Measurements from ENCODE around the gene BCKDK. TPM values are rescaled to one million over a fixed set of nuclear protein-coding genes. Genes with fewer than 3 reads are reported as not detected.

Gene BCKDK
- total and polyA plus RNA-seq, 4 donors = 16.2 to 61.8 (median 33.9) TPM

DNA sequence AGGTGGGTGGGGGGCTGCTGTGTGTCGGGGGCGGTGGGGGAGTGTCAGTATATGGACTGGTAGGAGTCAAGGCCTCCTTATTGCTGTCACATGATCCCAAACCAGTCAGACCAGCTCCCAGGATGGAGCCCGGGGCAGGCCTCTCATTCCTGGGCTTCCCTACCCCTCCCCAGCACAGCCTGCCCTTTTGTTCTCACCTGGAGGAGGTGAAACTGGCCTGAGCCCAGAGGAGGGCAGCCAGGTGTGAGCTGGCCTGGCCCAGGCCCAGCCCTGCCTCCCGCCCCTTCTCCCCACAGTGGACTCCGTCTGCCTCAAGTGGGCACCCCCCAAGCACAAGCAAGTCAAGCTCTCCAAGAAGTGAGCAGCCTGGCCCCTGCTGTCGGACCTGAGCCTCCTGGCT, 22.7 kb downstream of the BCKDK start:
- ATAC-seq (ENCODE audit: insufficient read depth, low FRiP score) = peak; percentile 40
- Histone ChIP-seq H3K27ac (ENCODE audit: low read depth in 1 of 2, low read length in 1 of 2) (peak overlapping the region in 1 of 2 donors; percentile 94), H3K36me3 (ENCODE audit: control insufficient read depth in 4 of 4, insufficient read depth in 4 of 4, low read length in 4 of 4) (peaks cover 15 to 35% (median 24%) of the 10 kb centered on the region in 4 donors), H3K9ac (ENCODE audit: insufficient read depth in 1 of 2, low read length in 2 of 2) (no peak overlapping the region), H3K4me3 (no peak overlapping the region), H3K4me1 (ENCODE audit: control insufficient read depth in 5 of 5, insufficient read depth in 5 of 5, low read length in 5 of 5) (peaks cover 0 to 40% (median 7%) of the 10 kb centered on the region in 5 donors), H3K27me3 (ENCODE audit: control insufficient read depth in 3 of 3, insufficient read depth in 3 of 3, low read length in 2 of 3) (no peaks in the 10 kb centered on the region), H3K9me3 (ENCODE audit: control insufficient read depth in 4 of 4, insufficient read depth in 3 of 4, low read length in 3 of 4) (no peaks in the 10 kb centered on the region)
- 78 to 90% methylated on average over 6 of the region's 6 CpGs for WGBS, 2 donors
- peak; percentile 77 to 88 (median 87) for DNase-seq
- TF ChIP-seq CTCF (IDR thresholded peaks at IDR 0.05; ENCODE audit: control extremely low read depth, extremely low read depth) = no peak

GRCh38 chr16:31131416-31131815, 23.2 kb downstream of the BCKDK start:
- no peak for DNase-seq
- no peak overlapping the region for H3K4me3 ChIP-seq
- no peaks in the 10 kb centered on the region for H3K27me3 ChIP-seq (ENCODE audit: control insufficient read depth in 3 of 3, insufficient read depth in 3 of 3, low read length in 2 of 3)
- H3K36me3 ChIP-seq (ENCODE audit: control insufficient read depth in 4 of 4, insufficient read depth in 4 of 4, low read length in 4 of 4) = peaks cover 15 to 35% (median 24%) of the 10 kb centered on the region in 4 donors
- no peak for ATAC-seq (ENCODE audit: insufficient read depth, low FRiP score)
- no peak for TF ChIP-seq CTCF (IDR thresholded peaks at IDR 0.05; ENCODE audit: control extremely low read depth, extremely low read depth)
- 77 to 87% methylated on average over 11 of the region's 11 CpGs for WGBS, 2 donors
- H3K9me3 ChIP-seq (ENCODE audit: control insufficient read depth in 4 of 4, insufficient read depth in 3 of 4, low read length in 3 of 4) = no peaks in the 10 kb centered on the region
- peaks cover 0 to 41% (median 7%) of the 10 kb centered on the region in 5 donors for H3K4me1 ChIP-seq (ENCODE audit: control insufficient read depth in 5 of 5, insufficient read depth in 5 of 5, low read length in 5 of 5)
- H3K27ac ChIP-seq (ENCODE audit: low read depth in 1 of 2, low read length in 1 of 2) = peak overlapping the region in 1 of 2 donors; percentile 60
- H3K9ac ChIP-seq (ENCODE audit: insufficient read depth in 1 of 2, low read length in 2 of 2) = no peak overlapping the region

GRCh38 chr16:31131841-31132271, 23.7 kb downstream of the BCKDK start:
- no peak for ATAC-seq (ENCODE audit: insufficient read depth, low FRiP score)

More at GRCh38 chr16:31131841-31132271, 23.7 kb downstream of the BCKDK start:
- no peak for DNase-seq
- H3K36me3 ChIP-seq (ENCODE audit: control insufficient read depth in 4 of 4, insufficient read depth in 4 of 4, low read length in 4 of 4) = peaks cover 15 to 34% (median 23%) of the 10 kb centered on the region in 4 donors
- no peak for TF ChIP-seq CTCF (IDR thresholded peaks at IDR 0.05; ENCODE audit: control extremely low read depth, extremely low read depth)
- H3K9me3 ChIP-seq (ENCODE audit: control insufficient read depth in 4 of 4, insufficient read depth in 3 of 4, low read length in 3 of 4) = no peaks in the 10 kb centered on the region
- peaks cover 0 to 42% (median 7%) of the 10 kb centered on the region in 5 donors for H3K4me1 ChIP-seq (ENCODE audit: control insufficient read depth in 5 of 5, insufficient read depth in 5 of 5, low read length in 5 of 5)
- H3K27me3 ChIP-seq (ENCODE audit: control insufficient read depth in 3 of 3, insufficient read depth in 3 of 3, low read length in 2 of 3) = no peaks in the 10 kb centered on the region
- H3K9ac ChIP-seq (ENCODE audit: insufficient read depth in 1 of 2, low read length in 2 of 2) = no peak overlapping the region
- peak overlapping the region in 1 of 2 donors; percentile 60 for H3K27ac ChIP-seq (ENCODE audit: low read depth in 1 of 2, low read length in 1 of 2)
- H3K4me3 ChIP-seq = no peak overlapping the region
- 82 to 84% methylated on average over 5 of the region's 5 CpGs for WGBS, 2 donors

Measured in lung (tissue), 12 donors.